HG02938 (cell line): ENCODE data around the gene CEP97.
"Not testable (repeated sequence)": the region's sequence is repeated elsewhere in the genome, so short reads cannot be mapped to it uniquely, and the experiment has no call there.

Source experiments
- ATAC-seq: cut with Tn5 transposase; IDR thresholded peaks from one replicate; pipeline ENCODE4 v1.9.1; 2021; ENCODE audit warnings: mild to moderate bottlenecking, moderate library complexity; ENCODE audit not compliant: unreplicated experiment

CEP97 gene

GRCh38 chr3:101724329-101725193 lies at the start of gene CEP97:
Gene CEP97 (plus strand): TSS chr3:101724614. CDS start chr3:101724677, 63 bp downstream.
- ATAC-seq, result peak; percentile 82

- ATAC-seq, result no peak
Observed at GRCh38 chr3:101675709-101676215, 48.7 kb upstream of the CEP97 start.

- peak; percentile 78 for ATAC-seq
Observed at GRCh38 chr3:101676216-101676764, 48.1 kb upstream of the CEP97 start.

- ATAC-seq, result peak; percentile 72
Observed at GRCh38 chr3:101676765-101677435, 47.5 kb upstream of the CEP97 start, which contains the start of gene ZBTB11. Gene ZBTB11 (minus strand): TSS chr3:101677132. CDS start chr3:101676914, 218 bp downstream.

DNA sequence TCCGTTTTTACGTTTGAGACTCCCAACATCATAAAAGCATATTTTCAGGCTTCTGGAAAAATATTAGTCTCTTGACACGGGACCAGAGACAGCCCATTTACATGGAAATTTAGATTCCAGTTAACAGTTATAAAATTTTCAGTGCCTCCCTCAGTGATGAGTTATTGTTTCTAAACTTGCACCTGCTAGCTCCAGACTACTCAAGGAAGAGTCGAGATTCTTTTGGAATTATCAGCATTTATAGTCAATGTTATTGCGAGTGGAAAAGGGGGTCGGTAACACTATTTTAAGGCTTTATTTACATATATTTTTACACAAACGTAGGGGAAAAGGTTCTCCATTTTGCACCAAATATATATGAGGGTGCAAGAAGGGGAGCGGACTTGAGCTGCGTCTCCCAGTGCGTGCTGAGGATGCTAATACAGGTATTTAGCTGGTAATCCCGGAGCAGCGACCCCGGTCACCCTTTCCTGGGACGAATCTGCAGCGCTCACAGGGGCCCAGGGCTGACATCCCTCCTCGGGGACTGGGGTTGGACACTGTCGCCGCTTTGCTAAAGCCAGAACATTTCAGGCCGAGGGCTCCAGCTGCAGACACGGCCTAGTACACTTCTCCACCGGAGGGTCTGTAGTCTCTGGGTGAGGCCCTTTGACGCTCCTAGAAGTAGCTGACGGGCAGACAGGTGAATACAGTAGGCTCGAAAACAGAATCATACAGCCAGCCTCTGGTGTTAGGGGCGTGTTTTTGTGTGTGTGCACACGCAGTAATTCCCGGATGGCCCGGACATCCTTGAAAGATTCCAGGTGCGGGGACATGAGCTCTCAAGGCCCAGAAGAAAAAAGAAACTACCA lies 46.8 kb upstream of the CEP97 start:
- no peak for ATAC-seq

DNA sequence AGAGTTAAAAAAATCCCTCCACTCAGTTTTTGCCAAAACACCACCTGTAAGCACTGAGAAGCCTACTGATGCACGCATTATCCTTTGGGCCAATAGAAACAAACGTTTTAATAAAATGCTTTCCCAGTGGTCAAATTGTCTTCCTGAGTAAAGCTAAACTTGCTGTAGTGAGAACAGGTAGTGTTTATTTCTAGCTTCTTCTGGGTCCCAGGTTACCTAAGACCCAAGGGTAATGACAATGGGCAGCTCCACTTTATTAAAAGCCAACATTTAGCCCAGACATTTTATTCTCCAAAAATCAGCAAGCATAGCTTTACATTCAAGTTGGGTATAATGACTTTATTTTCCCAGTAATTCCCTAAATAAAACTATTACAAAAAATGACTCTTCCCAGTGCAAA lies 45.6 kb upstream of the CEP97 start:
- ATAC-seq, result not testable (repeated sequence)

DNA sequence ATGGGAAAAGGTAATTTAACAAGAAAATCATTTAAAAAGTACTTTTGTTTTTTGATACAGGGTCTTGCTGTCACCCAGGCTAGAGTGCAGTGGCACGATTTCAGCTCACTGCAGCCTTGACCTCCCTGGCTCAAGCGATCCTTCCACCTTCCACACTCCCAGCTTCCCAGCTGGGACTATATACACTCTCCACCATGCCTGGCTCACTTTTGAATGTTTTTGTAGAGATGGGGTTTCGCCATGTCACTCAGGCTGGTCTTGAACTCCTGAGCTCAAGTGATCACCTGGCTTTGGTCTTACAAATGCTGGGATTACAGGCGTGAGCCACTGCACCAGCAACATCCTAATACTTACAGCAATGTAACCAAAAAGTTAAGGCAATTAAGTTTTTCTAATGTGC lies 43.9 kb upstream of the CEP97 start:
- ATAC-seq, result no peak

DNA sequence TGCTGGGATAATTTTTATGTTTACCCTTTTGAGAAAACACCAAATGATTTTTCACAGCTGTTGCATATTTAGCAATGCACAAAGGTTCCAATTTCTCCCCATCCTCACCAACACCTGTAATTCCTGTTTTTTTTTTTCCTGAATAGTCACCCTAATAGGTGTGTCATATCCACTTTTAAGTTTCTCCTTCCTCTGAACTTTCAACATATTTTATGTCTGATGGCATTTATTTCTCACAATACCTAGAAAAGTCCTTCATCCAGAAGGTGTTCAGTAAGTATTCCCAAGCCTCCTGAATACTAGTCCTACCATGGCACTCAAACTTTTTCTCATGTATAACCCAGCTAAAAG lies 39.4 kb upstream of the CEP97 start:
- ATAC-seq, result no peak

DNA sequence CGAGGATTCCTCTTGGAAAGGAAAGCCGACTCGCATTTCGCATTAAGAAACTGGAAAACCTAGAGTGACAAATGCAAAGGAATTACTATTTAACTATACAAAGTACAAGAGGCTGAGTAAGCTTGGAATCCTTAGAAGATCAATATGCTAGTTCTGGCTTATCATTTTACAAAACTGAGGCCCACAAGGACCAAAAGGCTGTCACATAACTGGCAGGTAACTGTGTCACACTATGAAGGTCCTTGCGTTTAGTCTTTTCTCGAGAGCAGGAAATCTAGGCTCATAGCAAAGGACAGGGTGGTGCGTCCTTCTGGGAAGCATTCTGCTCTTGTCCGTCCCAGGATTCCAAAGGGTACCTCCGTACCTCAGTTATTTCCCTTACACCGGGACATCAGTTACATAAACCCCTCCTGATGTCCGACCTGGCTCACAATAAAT lies 38.5 kb upstream of the CEP97 start:
- ATAC-seq, result peak; percentile 13

DNA sequence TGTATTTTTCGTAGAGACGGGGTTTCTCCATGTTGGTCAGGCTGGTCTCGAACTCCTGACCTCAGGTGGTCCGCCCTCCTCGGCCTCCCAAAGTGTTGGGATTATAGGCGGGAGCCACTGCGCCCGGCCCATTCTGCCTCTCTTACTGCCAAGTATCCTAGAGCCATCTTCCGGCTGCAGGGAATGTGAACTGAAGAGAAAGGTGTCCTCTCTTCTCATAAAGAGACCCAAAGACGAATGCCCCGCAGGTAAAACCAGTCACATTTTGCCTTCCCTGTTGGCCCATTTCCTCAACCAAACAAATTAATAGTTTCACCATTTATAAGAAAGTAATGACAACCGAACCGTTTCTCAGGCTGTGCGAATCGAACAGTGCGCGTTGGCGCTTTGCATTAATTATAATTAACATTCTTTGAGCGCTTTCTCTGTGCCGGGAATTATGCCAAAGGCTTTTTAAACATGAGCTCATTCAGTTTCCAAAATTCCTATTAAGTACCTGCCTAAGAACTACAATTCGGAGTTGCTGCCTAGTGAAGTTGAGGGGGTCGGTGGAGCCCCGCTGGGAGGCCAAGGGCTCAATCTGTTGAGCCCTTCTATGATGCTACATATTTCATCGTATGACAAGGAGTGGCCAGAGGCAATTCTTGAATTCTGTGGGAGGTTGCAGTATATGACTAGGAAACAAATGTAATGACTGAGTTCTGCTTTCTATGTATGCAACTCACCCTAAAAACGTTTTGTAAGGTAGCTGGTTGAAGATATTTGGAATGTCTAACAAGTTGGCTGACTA lies 37.1 kb upstream of the CEP97 start:
- ATAC-seq, result no peak

- ATAC-seq, result no peak
Observed at GRCh38 chr3:101689286-101689685, 35.1 kb upstream of the CEP97 start.

GRCh38 chr3:101690972-101691371 lies 33.4 kb upstream of the CEP97 start:
- no peak for ATAC-seq

- ATAC-seq, result not testable (repeated sequence)
Observed at GRCh38 chr3:101691685-101692671, 32.4 kb upstream of the CEP97 start.

DNA sequence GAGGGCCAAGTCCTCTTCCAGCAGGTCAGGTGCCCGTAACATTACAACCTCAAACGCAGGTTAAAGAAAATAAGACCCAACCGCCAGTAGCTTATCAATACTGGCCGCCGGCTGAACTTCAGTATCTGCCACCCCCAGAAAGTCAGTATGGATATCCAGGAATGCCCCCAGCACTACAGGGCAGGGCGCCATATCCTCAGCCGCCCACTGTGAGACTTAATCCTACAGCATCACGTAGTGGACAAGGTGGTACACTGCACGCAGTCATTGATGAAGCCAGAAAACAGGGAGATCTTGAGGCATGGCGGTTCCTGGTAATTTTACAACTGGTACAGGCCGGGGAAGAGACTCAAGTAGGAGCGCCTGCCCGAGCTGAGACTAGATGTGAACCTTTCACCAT lies 30.9 kb upstream of the CEP97 start:
- ATAC-seq, result peak; percentile 84

DNA sequence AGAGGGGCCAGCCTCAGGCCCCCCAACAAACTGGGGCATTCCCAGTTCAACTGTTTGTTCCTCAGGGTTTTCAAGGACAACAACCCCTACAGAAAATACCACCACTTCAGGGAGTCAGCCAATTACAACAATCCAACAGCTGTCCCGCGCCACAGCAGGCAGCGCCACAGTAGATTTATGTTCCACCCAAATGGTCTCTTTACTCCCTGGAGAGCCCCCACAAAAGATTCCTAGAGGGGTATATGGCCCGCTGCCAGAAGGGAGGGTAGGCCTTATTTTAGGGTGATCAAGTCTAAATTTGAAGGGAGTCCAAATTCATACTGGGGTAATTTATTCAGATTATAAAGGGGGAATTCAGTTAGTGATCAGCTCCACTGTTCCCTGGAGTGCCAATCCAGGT lies 29.6 kb upstream of the CEP97 start:
- ATAC-seq, result not testable (repeated sequence)

DNA sequence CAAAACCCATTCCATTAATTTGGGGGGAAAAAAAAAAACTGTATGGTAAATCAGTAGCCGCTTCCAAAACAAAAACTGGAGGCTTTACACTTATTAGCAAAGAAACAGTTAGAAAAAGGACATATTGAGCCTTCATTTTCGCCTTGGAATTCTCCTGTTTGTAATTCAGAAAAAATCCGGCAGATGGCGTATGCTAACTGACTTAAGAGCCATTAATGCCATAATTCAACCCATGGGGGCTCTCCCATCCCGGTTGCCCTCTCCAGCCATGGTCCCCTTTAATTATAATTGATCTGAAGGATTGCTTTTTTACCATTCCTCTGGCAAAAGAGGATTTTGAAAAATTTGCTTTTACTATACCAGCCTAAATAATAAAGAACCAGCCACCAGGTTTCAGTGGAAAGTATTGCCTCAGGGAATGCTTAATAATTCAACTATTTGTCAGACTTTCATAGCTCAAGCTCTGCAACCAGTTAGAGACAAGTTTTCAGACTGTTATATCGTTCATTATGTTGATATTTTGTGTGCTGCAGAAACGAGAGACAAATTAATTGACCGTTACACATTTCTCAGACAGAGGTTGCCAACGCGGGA lies 28.5 kb upstream of the CEP97 start:
- no peak for ATAC-seq

DNA sequence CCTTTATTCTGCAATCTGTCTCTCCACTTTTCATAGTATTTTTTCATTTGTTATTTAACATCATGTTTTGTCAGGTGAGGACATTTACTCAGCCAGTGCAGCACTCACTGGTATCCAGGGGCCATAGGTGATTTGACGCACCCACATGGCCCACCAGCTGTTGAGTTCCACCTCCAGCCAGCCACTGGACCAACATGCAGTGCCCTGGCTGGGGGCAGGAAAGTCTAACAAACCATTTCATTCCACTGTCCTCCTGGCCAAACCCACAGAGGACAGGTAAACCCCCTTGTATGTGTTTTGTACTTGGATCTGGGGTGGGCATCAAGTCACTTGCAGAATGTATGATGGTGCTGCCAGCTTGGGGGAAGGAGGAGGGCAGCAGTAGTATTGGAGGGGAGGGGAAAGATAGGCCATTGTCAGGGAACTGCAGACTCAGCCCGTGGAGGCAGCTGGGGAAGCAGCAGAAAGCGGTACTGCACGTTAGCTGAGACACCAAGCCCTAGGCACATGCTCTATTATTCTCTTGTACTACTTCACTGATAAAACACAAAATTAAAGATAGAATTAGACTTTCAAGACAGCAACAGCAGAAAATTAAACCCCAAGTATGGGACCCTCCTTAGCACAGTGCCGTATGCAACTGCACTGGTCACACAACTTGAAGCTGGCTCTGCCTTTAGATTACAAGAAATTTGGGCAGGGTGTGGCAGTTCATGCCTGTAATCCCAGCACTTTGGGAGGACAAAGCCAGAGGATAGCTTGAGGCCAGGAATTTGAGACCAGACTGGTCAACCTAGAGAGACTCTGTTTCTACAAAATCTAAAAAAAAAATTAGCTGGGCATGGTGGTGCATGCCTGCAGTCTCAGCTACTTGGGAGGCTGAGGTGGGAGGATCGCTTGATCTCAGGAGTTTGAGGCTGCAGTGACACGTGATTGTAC lies 22.4 kb upstream of the CEP97 start:
- no peak for ATAC-seq
